HUDEP-2 (cell line): ENCODE data around the gene GPC5.

Experiments used
- DNase-seq, 76 experiments: peaks; one replicate each; lab custom pipeline; 2025; ENCODE audit not compliant: unreplicated experiment in 76 of 76; lab: John Stamatoyannopoulos, UW

GPC5 gene

DNA sequence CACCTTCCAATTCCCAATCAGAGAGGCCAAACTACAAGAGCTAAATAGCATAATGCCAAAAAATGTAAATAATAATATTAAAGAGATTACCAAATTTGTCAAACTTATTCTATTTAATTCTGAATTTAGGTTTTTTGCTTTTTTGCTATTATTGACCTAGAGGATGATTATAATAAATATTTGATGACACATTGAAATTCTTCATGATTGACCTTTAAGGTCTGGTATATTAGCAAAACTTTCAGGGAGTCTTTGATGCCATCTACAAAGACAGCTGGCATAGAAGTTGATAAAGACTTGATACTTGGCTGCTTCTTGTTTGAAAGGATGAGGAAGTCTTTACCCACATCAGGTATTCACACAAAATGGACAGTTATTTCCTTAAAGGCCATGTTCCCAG lies 1168.3 kb downstream of the GPC5 start:
- no peak for DNase-seq

DNA sequence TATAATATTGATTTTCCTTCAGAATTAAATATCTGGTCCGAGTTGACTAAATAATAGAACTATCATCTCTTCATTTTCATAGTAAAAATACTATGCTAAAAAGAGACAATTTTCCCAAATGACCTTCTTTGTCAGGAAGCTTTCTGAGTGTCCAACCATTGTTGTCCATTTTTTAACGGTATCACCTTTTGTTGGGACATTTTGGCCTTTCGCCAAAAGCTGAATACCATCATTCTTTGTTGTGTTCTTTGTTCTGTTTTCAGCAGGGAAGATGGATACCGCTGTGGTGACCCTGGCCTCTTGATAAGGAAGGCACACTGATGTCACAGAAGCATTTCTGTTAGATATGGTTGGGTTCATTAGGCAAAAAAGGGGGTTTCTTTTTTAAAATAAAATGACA lies 1173.8 kb downstream of the GPC5 start:
- DNase-seq, result no peak

DNA sequence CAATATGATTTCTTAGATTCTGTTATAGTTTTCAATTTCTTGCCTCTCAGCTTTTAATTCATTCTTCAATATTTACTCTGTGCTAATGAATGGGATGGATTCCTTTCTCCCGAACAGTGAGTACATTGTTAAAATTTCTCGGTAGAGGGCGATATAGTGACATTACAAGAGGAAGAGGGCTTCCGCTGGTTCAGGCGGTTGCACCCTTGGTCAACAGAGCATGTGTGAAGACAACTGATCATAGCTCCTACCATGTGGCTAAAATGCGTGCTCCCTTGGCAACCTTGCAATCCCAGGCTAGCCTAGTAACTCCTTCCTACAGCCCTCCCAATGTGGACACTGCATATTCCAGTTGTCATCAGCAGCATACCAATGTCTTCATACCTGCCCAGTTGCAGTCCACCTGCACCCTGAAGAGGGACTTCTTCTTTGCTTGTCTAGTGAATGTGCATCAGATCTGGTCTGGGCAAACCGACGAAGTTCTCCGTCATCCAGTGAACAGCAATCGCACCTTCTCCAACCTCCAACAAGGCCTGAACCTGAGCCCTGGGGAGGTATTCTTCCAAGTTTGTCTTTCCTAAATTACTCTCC lies 1175.1 kb downstream of the GPC5 start:
- peak in 1 of 76 experiments; percentile 0 for DNase-seq

DNA sequence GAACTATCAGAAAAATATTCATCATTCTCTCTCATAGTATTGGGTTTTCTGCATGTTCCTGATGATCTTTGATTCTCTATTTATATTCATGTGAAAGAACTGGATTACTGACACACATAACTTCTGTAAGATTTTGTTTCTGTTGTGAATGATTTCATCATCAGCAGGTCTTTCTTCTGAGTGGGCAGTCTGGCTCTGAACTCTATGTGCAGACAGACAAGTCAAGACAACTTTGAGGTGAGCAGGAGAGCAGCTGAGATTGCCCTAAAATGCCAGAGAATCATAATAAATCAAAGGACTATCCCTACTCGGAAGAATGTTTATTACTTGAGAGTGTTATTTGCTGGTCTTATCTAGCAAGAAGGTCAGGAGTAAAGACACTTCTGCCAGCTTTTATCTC lies 1176.1 kb downstream of the GPC5 start:
- no peak for DNase-seq

DNA sequence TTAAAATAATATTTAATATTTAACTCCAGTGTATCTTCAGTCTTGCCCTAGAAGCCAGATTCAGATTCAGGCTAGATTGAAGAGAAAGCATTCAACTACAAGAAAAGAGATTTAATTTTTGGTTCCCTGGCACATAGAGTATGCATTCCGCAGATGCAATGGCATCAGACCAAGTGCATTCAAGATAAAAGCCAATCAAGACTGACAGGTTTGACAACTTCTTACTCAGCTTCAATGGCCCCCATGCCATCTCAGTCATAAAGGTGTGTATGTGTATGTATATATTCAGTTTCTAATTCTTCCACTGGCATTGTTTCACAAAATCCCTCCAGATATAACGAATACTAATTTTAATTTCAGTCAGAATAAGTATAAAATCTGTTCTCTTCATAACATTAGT lies 1177.4 kb downstream of the GPC5 start:
- DNase-seq, result no peak

DNA sequence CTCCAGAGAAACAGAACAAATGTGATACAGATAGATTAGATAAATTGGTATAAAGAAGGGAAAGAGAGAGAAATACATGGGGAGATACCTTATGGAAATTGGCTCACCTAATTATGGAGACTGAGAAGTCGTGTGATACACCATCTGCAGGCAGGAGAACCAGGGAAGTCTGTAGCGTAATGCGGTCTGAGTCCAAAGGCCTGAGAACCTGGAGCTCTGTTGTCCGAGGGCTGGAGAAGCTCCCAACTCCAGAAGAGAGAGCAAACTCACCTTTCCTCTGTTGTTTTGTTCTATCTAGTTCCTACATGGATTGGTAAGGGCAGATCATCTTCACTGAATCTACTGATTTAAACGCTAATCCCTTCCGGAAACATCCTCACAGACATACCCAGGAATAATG lies 1179.9 kb downstream of the GPC5 start:
- no peak for DNase-seq

DNA sequence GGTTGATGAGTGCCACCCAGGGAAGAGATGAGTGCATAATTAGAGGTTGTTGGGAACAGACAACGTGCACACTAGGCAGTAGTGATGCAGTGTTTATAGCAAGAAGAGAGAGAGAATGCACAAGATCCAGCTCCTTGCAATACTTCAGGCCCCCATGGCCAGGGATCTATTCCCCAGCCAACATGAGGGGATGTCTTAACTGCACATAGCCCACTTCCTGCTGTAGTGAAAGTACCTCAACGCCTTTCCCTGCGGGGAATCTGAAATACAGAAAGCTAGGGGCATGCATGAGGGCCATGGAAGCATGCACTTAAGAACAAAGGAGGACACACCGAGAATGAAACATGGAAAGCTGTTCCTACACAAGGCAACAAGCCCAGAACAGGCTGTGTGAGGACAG lies 1191.5 kb downstream of the GPC5 start:
- no peak for DNase-seq

DNA sequence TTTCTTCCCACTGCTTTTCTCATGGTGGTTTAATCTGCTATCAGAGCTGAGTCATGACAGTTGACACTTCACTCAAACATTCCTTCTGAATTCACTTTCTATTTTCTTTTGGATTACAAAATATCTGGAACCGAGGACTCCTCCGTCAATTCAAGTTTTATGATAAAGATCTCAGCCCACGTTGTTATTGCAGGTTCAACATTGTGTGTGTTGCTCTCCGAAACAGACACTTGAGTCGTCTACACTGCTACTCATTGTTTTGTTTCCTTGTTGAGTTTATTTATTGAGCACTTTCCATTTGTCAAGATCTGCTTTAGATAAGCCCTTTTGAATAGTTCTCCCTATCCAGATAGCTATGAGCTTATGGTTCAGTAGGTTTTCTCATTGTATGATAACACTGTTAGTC lies 1192.1 kb downstream of the GPC5 start:
- no peak for DNase-seq

DNA sequence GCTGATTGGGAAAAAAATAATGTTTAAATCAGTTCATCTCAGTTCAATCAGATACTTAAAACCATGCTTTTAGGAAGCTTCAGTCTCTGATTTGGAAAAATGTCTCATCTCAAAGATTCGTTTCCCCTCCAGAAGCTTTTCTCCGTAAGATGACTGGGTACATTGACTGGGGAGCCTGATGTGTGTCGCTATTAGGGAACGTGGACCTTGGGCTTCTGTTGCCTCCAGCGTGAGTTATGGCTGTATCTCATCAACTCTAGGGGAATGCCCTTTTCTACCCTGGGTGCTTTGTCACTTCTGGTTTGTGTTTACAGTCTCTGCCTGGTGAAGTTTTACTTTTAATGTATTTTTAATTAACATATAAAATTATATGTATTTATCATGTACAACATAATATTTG lies 1192.7 kb downstream of the GPC5 start:
- DNase-seq, result no peak

DNA sequence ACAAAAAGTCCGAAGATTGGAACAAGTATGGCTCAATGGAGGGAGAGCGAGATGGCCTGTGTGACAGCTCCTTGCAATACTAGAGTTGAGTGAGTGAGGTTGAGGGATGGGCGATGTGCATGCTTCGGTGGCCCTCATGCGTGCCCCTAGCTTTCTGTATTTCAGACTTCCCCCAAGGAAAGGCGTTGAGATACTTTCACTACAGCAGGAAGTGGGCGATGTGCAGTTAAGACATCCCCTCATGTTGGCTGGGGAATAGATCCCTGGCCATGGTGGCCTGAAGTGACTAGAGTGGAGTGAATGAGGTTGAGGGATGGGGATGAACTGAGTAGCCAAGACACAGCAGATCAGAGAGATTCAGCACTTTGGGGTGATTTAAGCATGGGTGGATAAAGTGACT lies 1194.3 kb downstream of the GPC5 start:
- DNase-seq, result no peak

DNA sequence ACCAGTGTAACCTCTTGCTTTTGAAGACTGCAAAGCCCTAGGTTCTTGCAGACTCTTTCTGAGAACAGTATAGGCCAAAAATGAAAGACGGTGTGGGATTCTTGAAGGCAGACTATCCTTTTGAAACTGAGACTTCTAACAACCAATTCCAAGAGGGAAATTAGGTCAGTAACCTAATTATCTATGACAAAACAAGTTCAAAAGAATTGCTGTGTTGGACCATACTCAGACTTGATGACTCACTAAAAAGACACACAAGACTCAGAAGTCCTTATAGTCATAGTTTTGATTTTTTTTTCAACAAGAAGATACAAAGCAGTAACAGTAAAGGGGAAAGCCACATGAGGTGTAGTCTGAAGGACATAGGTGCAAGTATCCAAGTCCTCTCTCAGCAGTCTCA lies 1204.1 kb downstream of the GPC5 start:
- DNase-seq, result no peak

DNA sequence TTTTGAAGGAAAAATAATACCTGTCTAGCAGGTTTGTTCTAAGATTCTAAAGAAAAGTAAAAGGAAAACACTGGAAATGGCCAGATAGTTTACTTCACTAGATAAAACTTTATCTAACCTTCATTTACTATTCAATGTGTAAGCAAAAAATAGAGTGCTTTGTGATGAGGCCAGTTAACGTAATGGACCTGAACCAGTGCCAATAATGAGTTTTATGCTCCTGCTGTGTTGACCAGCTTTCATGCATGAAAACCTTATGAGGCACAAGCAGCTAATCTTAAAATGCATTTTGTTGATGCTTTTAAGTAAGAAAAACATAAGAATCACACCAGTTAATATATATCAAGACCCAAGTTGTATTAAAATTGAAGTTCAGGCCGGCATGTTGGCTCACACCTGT lies 1211.0 kb downstream of the GPC5 start:
- DNase-seq, result no peak

DNA sequence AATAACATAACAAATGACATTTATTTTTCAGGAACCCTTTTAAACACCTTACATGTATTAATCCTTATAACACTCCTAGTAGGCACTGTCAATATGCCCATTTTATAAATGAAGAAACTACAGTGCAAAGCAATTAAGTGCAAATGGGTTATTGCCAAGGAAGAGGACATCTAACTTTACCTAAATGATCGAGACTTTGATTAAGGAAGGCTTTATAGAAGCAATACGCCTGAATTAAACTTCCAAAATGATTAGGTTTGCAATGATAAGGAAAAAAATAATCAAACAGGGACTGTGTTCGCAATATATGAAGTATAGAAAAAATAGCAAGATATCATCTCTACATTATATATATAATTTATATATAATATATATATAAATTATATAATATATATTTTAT lies 1214.5 kb downstream of the GPC5 start:
- no peak for DNase-seq

DNA sequence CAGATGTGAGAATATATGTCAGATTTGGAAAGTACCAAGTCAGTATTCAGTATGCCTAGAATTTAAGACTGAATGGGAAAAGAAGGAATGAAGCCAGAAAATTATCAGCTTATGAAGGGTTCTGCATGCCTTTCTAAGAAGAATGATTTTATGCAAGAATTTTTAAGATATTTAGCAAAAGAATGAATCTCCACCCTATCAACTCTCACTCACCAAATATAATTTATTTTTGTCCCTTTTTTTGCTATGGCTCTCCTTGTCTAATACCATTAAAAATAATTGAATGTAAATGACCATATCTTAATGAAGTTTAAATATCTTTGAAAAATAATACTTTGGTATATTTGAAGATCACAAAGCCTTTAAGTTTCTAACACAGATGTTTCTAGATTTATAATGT lies 1215.5 kb downstream of the GPC5 start:
- DNase-seq, result no peak

DNA sequence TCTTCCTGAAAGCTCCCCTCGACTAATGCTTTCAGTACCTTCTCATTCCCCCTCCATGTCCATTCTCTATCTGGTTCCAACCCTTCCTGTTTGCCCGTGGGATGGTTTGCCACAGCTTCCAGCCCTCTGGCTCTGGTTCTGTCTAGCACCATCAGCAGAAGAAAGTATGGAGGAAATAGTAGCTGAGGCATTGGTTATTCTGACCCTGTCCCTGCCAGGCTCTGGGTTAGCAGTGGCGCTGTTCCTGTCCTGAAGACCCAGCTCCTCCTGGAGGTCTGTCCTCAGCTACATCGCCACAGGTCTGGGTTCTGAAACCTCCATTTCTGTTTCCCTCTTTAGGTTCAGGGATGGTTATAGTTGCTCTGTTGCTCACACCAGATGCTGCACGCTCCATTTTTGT lies 1223.6 kb downstream of the GPC5 start:
- DNase-seq, result no peak

DNA sequence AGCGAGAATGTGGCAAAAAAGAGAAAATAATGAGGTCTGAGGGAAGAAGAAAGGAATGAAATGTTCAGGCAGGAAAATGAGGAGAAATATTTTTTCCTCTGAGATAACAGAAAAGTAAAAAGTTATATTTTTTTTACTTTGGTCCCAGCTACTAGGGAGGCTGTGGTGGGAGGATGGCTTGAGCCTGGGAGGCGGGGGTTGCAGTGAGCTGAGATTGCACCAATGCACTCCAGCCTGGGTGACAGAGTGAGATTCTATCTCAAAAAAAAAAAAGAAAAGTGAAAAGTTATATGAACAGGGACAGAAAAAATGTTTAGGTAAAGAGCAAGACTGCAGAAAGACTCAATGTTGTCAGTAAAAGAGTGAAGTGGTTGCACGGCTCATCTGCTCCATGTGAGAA lies 1224.5 kb downstream of the GPC5 start:
- no peak for DNase-seq

DNA sequence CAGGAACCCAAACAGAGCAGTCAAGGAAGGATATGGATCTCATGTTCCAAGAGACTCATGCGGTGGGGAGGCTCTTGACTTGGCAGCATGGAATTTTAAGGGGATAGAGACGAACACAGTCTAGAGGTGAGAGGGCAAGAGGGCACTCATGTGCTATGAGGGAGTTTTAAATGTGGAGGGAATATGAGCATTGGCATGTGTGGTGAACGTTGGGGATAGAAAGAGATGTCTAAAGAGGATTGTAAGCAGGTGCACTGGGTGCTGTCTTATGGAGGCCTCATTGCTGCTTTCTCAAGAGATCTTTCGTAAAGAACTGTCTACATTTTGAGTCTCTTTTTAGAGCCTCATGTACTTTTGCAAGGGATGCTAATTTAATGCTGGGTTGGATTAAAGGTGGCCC lies 1227.9 kb downstream of the GPC5 start:
- DNase-seq, result no peak

DNA sequence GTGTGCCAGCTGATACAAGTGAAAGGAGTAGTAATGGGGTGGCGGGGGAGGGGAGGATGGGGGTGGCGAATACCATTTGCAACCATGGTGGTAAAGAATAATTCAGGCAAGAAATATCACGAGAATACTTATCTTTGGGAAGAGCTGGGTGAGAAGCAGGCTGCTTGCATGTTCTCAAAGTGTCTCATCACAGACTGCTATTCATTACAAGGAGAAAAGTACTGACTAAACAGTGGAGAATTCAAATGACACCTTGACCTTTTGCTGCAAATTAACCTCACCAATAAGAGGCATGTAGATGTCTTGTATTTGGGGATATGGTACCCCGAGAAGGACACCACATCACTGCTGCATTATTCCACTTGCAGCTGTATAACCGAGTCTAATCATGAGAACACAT lies 1242.5 kb downstream of the GPC5 start:
- DNase-seq, result no peak

DNA sequence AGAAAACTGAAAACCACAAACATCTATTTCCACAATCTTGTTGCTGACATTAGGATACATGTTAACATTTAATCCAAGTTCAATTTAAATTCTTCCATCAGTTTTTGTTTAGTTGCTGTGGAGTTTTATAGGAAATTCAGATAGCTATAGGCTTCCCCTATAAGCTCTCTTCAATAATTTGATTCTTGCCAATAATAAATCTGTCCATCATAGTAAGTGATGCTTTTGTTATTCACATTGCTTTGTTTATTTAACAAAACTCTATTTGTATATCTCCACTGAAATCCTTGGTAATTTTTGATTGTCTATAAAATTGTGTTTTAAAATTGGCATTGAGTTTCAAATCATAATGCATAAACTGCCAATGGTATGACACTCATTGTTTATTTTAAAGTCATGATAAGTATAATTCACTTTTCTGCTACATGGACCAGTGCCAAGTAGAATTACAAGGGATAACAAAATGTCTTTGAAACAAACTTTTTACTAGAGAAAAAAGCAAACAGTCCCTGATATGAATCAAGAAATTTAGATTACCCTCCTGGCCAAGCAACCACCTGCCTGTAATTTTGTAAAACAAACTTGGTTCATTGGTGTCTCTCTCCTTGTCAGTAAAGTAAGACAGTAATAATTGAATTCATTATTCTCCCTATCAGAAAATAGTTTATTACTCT lies 1250.9 kb downstream of the GPC5 start:
- no peak for DNase-seq

DNA sequence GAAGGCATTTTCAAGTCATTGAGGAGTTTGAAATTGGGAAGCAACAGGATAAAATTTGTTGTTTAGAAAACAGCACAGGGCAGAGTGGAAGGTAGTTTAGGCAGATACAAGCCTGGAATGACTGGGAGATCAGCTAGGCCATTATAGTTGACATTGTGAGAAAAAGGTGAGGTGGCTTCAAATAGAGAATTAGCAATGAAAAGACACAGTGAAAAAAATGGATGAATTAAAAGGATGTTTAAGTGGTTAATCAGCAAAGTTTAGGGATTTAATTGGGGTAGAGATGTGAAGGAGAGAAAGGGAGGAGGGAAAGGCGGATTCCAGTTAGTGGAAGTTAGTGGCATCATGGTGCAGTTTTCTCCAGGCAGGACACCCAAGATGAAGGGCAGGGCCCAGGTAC lies 1257.7 kb downstream of the GPC5 start:
- DNase-seq, result no peak

DNA sequence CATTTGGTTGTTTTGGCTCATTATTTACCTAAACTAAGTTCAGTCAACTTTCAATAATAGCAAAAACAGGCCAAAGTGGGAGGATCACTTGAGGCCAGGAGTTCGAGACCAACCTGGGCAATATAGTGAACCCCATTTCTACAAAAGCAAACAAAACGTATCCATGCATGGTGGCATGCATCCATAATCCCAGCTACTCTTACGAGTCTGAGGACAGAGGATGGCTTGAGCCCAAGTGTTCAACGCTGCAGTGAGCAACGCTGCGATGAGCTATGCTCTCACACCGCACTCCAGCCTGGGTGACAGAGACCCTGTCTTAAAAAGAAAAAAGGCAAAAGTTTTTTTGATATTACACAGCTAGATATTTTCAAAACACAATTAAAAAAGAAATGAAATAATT lies 1258.2 kb downstream of the GPC5 start:
- peak in 1 of 76 experiments; percentile 0 for DNase-seq

DNA sequence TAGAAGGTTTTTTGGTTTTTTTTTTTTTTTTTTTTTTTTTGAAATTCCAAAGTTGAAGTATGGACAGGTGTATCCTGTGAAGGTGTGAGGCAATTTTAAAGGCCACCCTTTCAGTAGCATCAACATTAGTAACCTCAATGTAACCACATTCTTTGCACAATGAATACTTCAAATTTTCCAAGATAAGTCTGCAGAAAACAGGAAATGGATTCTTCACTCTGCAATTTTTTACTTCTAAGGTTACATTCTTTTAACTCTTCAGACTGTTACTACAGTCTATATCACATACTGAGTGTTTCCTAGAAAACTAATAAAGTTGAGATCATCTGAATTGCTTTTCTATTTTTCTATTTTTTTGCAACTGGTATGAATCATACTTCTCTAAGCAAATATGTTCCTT lies 1259.1 kb downstream of the GPC5 start:
- no peak for DNase-seq

DNA sequence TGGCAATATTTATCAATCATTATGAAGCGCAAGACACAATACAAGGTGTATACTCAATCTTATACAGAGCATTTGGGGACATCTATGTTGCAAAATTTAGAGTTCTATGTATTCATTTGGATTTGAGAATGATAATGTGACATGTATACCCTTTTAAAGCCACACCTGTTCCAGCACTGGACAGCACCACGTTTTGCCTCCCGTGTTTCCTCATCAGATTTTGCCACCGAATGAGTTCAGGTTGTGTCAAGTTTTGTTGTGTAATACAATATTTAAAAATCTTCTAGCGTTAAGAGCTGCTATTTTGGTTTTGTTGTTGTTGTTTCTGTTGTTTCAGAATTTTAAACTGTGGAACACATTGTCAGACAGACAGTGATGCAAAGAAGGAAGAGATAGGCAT lies 1259.9 kb downstream of the GPC5 start:
- DNase-seq, result no peak
